AG10803 (cell line): Measurements from ENCODE around the gene TMEM204.

Experiments used
- DNase-seq: peaks from one replicate; pipeline ENCODE4 v3.0.0; 2010; ENCODE audit warnings: low read depth
- H3K4me3 ChIP-seq: 2 replicates; pipeline ENCODE4 v1.5.1; 2011; ENCODE audit warnings: mild to moderate bottlenecking, low read length, control low read depth
- CTCF ChIP-seq: conservative IDR thresholded peaks from 2 replicates; pipeline ENCODE4 v1.5.1; 2011; ENCODE audit warnings: mild to moderate bottlenecking, low read length, control low read depth, inconsistent platforms

The TMEM204 gene

GRCh38 chr16:1530883-1531637 lies 2.4 kb upstream of the TMEM204 start:
- TF ChIP-seq CTCF: 0 out of 2 replicates have a peak, but pooled peaks have one; percentile 2
- peak overlapping the region; percentile 33 for H3K4me3 ChIP-seq
- peak; percentile 96 for DNase-seq

- DNase-seq: no peak
- TF ChIP-seq CTCF: no peak
- peak overlapping the region; percentile 33 for H3K4me3 ChIP-seq
Measured at GRCh38 chr16:1531638-1531910, 1.9 kb upstream of the TMEM204 start.

- H3K4me3 ChIP-seq: peak overlapping the region; percentile 18
- peak; percentile 65 for DNase-seq
- no peak for TF ChIP-seq CTCF
Measured at GRCh38 chr16:1532081-1532760, 1.2 kb upstream of the TMEM204 start.

- DNase-seq: no peak
- H3K4me3 ChIP-seq: peak overlapping the region; percentile 78
- no peak for TF ChIP-seq CTCF
Measured at GRCh38 chr16:1532771-1533170, 695 bp upstream of the TMEM204 start.

GRCh38 chr16:1534021-1535020 lies 855 bp downstream of the TMEM204 start:
- peak overlapping the region; percentile 78 for H3K4me3 ChIP-seq
- DNase-seq: peak; percentile 29
- TF ChIP-seq CTCF: no peak

GRCh38 chr16:1535391-1536291 lies 2.2 kb downstream of the TMEM204 start:
- peak overlapping the region; percentile 78 for H3K4me3 ChIP-seq
- no peak for TF ChIP-seq CTCF
- DNase-seq: peak; percentile 13
